ENCODE data around the gene SEZ6L2. TPM values are rescaled to one million over a fixed set of nuclear protein-coding genes. Genes with fewer than 3 reads are reported as not detected.

SEZ6L2 gene
- total and polyA plus RNA-seq, 2 of the 13 experiments (the other 11 are each of a cell fraction or from before 2014, with no cell fraction given): 14.9 to 16.9 TPM

GRCh38 chr16:29899516-29900101, at the start of gene SEZ6L2 (continued):
- TF ChIP-seq ERF (CRISPR knock-in tag; IDR thresholded peaks at IDR 0.05) (peak; percentile 49; the same call in 1 of the 2 replicates), HOXA9 (CRISPR knock-in tag; IDR thresholded peaks at IDR 0.05; ENCODE audit: borderline replicate concordance) (no peak; the same call in 1 of the 2 replicates), PAXIP1 (CRISPR knock-in tag; conservative IDR thresholded peaks at IDR 0.05) (no peak), ZNF33A (CRISPR knock-in tag; IDR thresholded peaks at IDR 0.05; ENCODE audit: borderline replicate concordance) (no peak), MZF1 (CRISPR knock-in tag; IDR thresholded peaks at IDR 0.05; ENCODE audit: borderline replicate concordance) (no peak), NR2F2 (IDR thresholded peaks at IDR 0.05; ENCODE audit: borderline replicate concordance, low read depth) (peak; percentile 51; the same call in 1 of the 2 replicates), SMAD9 (CRISPR knock-in tag; IDR thresholded peaks at IDR 0.05) (no peak), ZNF484 (CRISPR knock-in tag; IDR thresholded peaks at IDR 0.05; ENCODE audit: borderline replicate concordance, low read depth) (no peak), ZNF646 (CRISPR knock-in tag; IDR thresholded peaks at IDR 0.05) (no peak), DRAP1 (CRISPR knock-in tag; IDR thresholded peaks at IDR 0.05) (peak; percentile 81), ZNF746 (CRISPR knock-in tag; IDR thresholded peaks at IDR 0.05) (no peak; the same call in 1 of the 2 replicates), FOXO4 (CRISPR knock-in tag; conservative IDR thresholded peaks at IDR 0.05) (0 out of 2 replicates have a peak, but pooled peaks have one; percentile 93), TFE3 (CRISPR knock-in tag; IDR thresholded peaks at IDR 0.05) (peak; percentile 53; the same call in 1 of the 2 replicates), ZNF543 (CRISPR knock-in tag; IDR thresholded peaks at IDR 0.05) (no peak), NFATC3 (CRISPR knock-in tag; IDR thresholded peaks at IDR 0.05) (0 out of 2 replicates have a peak, but pooled peaks have one; percentile 81), GATAD2A (CRISPR knock-in tag; IDR thresholded peaks at IDR 0.05) (0 out of 2 replicates have a peak, but pooled peaks have one; percentile 24)

Data from HepG2 (cell line).